HepG2 (cell line): ENCODE results near the gene TSKU. TPM values are rescaled to one million over a fixed set of nuclear protein-coding genes. Genes with fewer than 3 reads are reported as not detected.
A peak's percentile ranks its signal among the peaks of the same experiment; 100 is the strongest.

Source experiments
- ARNTL ChIP-seq: sonication (generic); formaldehyde crosslinking; IDR thresholded peaks from 2 replicates; pipeline ENCODE4 v1.4.0; 2020; ENCODE audit warnings: mild to moderate bottlenecking, missing genetic modification reagents
- CREBL2 ChIP-seq: sonication (generic); formaldehyde crosslinking; IDR thresholded peaks from 2 replicates; pipeline ENCODE4 v1.8.1; 2023; ENCODE audit warnings: missing genetic modification reagents, mild to moderate bottlenecking, borderline replicate concordance
- GZF1 ChIP-seq: sonication (generic); formaldehyde crosslinking; IDR thresholded peaks from 2 replicates; pipeline ENCODE4 v1.5.1; 2020; ENCODE audit warnings: mild to moderate bottlenecking, missing genetic modification reagents
- HNF1A ChIP-seq, 2 experiments: sonication (generic) in 1 of 2; formaldehyde crosslinking in 1 of 2; IDR thresholded peaks; 2 replicates each; pipeline versions ENCODE4 v1.4.0 to v1.6.1; 2016 to 2020; ENCODE audit warnings: borderline replicate concordance in 1 of 2, low read depth in 1 of 2, mild to moderate bottlenecking in 1 of 2, missing genetic modification reagents in 1 of 2
- NFE2L2 ChIP-seq: fragments of 150-350 bp; IDR thresholded peaks from 2 replicates; pipeline ENCODE4 v1.6.1; 2014; ENCODE audit warnings: low read length
- PCBP1 ChIP-seq: fragments of 200-400 bp; formaldehyde crosslinking; IDR thresholded peaks from 2 replicates; pipeline ENCODE4 v1.6.1; 2017; ENCODE audit warnings: mild to moderate bottlenecking, low read depth, low read length, borderline replicate concordance
- PHF21A ChIP-seq: sonication (generic); formaldehyde crosslinking; IDR thresholded peaks from 2 replicates; pipeline ENCODE4 v1.5.0; 2020; ENCODE audit warnings: mild to moderate bottlenecking, missing genetic modification reagents
- PHF8 ChIP-seq: sonication (generic); formaldehyde crosslinking; IDR thresholded peaks from 2 replicates; pipeline ENCODE4 v1.5.0; 2020; ENCODE audit warnings: missing genetic modification reagents
- RNF2 ChIP-seq: fragments of 450-650 bp; conservative IDR thresholded peaks from 2 replicates; pipeline ENCODE4 v1.6.1; 2016; ENCODE audit warnings: low read depth
- SALL2 ChIP-seq: sonication (generic); formaldehyde crosslinking; IDR thresholded peaks from 2 replicates; pipeline ENCODE4 v1.8.1; 2023; ENCODE audit warnings: mild to moderate bottlenecking, missing genetic modification reagents, inconsistent platforms
- SP5 ChIP-seq: IDR thresholded peaks from 2 replicates; pipeline ENCODE4 v1.6.1; 2016; ENCODE audit warnings: low read depth, borderline replicate concordance
- SRSF9 ChIP-seq: fragments of 200-400 bp; formaldehyde crosslinking; IDR thresholded peaks from 2 replicates; pipeline ENCODE4 v1.6.1; 2018; ENCODE audit warnings: borderline replicate concordance, mild to moderate bottlenecking, low read depth, low read length; ENCODE audit not compliant: insufficient read depth, poor library complexity, severe bottlenecking
- U2AF2 ChIP-seq: fragments of 200-400 bp; formaldehyde crosslinking; IDR thresholded peaks from 2 replicates; pipeline ENCODE4 v1.6.1; 2017; ENCODE audit warnings: low read depth, mild to moderate bottlenecking, low read length
- XBP1 ChIP-seq: sonication (generic); formaldehyde crosslinking; IDR thresholded peaks from 2 replicates; pipeline ENCODE4 v1.5.0; 2020; ENCODE audit warnings: missing genetic modification reagents
- ZFP1 ChIP-seq: IDR thresholded peaks from 2 replicates; pipeline ENCODE4 v1.6.1; 2016
- ZNF205 ChIP-seq: IDR thresholded peaks from 2 replicates; pipeline ENCODE4 v1.6.1; 2018; ENCODE audit warnings: missing biosample characterization, missing genetic modification reagents
- ZNF235 ChIP-seq: sonication (generic); formaldehyde crosslinking; IDR thresholded peaks from 2 replicates; pipeline ENCODE4 v1.8.1; 2023; ENCODE audit warnings: mild to moderate bottlenecking, missing genetic modification reagents, borderline replicate concordance
- ZNF30 ChIP-seq: sonication (generic); formaldehyde crosslinking; IDR thresholded peaks from 2 replicates; pipeline ENCODE4 v1.5.0; 2020; ENCODE audit warnings: mild to moderate bottlenecking, missing genetic modification reagents
- ZNF33A ChIP-seq: sonication (generic); formaldehyde crosslinking; IDR thresholded peaks from 2 replicates; pipeline ENCODE4 v1.5.1; 2020; ENCODE audit warnings: missing genetic modification reagents, mild to moderate bottlenecking, moderate library complexity, borderline replicate concordance
- ZNF441 ChIP-seq: sonication (generic); formaldehyde crosslinking; IDR thresholded peaks from 2 replicates; pipeline ENCODE4 v1.7.0; 2021; ENCODE audit warnings: missing genetic modification reagents, borderline replicate concordance
- ZNF556 ChIP-seq: sonication (generic); formaldehyde crosslinking; IDR thresholded peaks from 2 replicates; pipeline ENCODE4 v1.4.0; 2020; ENCODE audit warnings: mild to moderate bottlenecking, missing genetic modification reagents, borderline replicate concordance
- ZNF614 ChIP-seq: IDR thresholded peaks from 2 replicates; pipeline ENCODE4 v1.6.1; 2018; ENCODE audit warnings: missing biosample characterization, missing genetic modification reagents, inconsistent platforms, borderline replicate concordance
- ZNF83 ChIP-seq: sonication (generic); formaldehyde crosslinking; IDR thresholded peaks from 2 replicates; pipeline ENCODE4 v1.4.0; 2020; ENCODE audit warnings: missing genetic modification reagents, mild to moderate bottlenecking, borderline replicate concordance
- ZSCAN9 ChIP-seq: IDR thresholded peaks from 2 replicates; pipeline ENCODE4 v1.6.1; 2016; ENCODE audit warnings: borderline replicate concordance
- polyA plus RNA-seq, 8 experiments: library from polyadenylated mRNA; depleted of rRNA in 3 of 8; stranded (reverse) in 7 of 8; unstranded in 1 of 8; fragments of >200 nt; fragmentation: Illumina TruSeq in 4 of 8; extraction: Trizol in 4 of 8; gene quantifications; 2 replicates each; pipeline versions ENCODE4 v1.2.1 to v1.2.3, GENCODE V29; 2011 to 2016; ENCODE audit warnings: low read depth in 4 of 8, missing spikeins in 1 of 8, mixed read lengths in 1 of 8; ENCODE audit not compliant: insufficient read depth in 1 of 8
- total RNA-seq, 5 experiments: library from RNA; depleted of rRNA; stranded (reverse); fragments of >200 nt; fragmentation: Illumina TruSeq; extraction: Trizol; gene quantifications; 2 replicates each; pipeline ENCODE4 v1.2.3, GENCODE V29; 2016; ENCODE audit warnings: low read depth in 1 of 5
- TF ChIP-seq, protein P1 (sequence below): sonication (generic); formaldehyde crosslinking; IDR thresholded peaks from 2 replicates; pipeline ENCODE4 v1.8.0; 2022; ENCODE audit warnings: missing genetic modification reagents, mild to moderate bottlenecking, inconsistent platforms, borderline replicate concordance

Gene TSKU
- total and polyA plus RNA-seq, 2 of the 13 experiments (the other 11 are each of a cell fraction or from before 2014, with no cell fraction given): 20.3 to 21.4 TPM

DNA sequence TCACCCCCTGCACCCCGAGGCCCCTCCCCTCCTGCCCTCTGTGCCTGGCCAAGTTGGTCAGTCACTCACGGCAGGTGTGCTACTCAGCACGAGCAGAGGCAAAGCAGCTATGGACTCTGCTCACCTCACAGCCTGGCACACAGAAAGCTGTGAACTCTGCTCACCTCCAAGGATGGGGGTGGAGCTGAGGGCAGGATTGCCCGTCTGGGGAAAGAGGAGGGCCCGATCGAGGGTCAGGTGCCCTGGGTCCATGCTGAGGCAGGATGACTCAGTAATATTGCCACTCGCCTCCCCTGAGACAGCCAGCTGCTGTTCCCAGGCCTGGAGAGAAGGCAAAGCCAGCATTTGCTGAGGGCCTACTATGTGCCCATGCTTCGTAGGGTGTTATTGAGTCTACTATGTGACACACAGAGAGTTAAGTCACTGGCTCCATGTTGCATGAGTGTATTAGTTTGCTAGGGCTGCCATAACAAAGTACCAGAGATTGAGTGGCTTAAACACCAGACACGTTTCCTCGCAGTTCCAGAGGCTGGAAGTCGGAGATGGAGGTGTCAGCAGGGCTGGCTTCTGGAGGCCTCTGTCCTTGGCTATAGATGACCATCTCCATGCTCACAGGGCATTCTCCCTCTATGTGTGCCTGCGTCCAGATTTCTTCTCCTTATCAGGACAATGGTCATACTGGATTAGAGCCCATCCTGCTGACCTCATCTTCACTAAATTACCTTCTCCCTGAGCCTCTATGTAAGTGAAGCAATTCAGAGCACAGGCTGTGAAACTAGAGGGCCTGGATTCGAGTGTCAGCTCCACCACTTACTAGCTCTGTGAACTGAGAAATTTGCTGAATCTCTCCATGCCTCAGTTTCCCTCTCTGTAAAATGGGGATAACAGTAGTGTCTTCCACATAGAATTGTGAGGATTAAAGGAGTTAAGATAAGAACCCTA lies 13.2 kb upstream of the TSKU start (continued):
- TF ChIP-seq, protein P1, sequence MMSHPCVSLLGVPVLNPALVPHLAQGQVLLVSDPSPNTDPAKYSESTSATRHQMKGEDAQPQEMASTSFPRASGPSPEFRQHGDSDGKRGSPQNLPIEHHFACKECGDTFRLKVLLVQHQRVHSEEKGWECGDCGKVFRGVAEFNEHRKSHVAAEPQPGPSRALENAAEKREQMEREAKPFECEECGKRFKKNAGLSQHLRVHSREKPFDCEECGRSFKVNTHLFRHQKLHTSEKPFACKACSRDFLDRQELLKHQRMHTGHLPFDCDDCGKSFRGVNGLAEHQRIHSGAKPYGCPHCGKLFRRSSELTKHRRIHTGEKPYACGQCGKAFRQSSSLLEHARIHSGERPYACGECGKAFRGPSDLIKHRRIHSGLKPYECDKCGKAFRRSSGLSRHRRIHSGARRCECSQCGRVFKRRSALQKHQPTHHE (CRISPR knock-in tag): no peak
- TF ChIP-seq PHF8 (CRISPR knock-in tag): no peak
- no peak for TF ChIP-seq ZNF30
- TF ChIP-seq ZNF205: peak; percentile 51; the same call in 1 of the 2 replicates
- no peak for TF ChIP-seq PCBP1
- TF ChIP-seq PHF21A (CRISPR knock-in tag): no peak
- TF ChIP-seq U2AF2: no peak
- peak; percentile 39; the same call in 1 of the 2 replicates for TF ChIP-seq ZNF556 (CRISPR knock-in tag)
- no peak for TF ChIP-seq ARNTL (CRISPR knock-in tag)
- no peak for TF ChIP-seq GZF1
- no peak for TF ChIP-seq ZSCAN9 (CRISPR knock-in tag)
- no peak; the same call in 1 of the 2 replicates for TF ChIP-seq HNF1A (IDR thresholded peaks at IDR 0.05; ENCODE audit: low read depth)
- no peak for TF ChIP-seq HNF1A (CRISPR knock-in tag; IDR thresholded peaks at IDR 0.05; ENCODE audit: borderline replicate concordance)
- TF ChIP-seq ZNF235 (CRISPR knock-in tag): no peak
- TF ChIP-seq NFE2L2: peak; percentile 99
- TF ChIP-seq ZNF83: no peak
- TF ChIP-seq ZFP1 (CRISPR knock-in tag): peak; percentile 49; the same call in 1 of the 2 replicates
- no peak for TF ChIP-seq RNF2
- TF ChIP-seq CREBL2 (CRISPR knock-in tag): no peak
- TF ChIP-seq XBP1: no peak
- TF ChIP-seq ZNF33A (CRISPR knock-in tag): no peak
- TF ChIP-seq ZNF614 (CRISPR knock-in tag): no peak
- TF ChIP-seq SRSF9: no peak
- no peak for TF ChIP-seq SALL2 (CRISPR knock-in tag)
- TF ChIP-seq ZNF441: no peak
- TF ChIP-seq SP5 (CRISPR knock-in tag): peak; percentile 94
